Fibroblast of skin of abdomen (primary cell): ENCODE measurements around the gene COQ4.

Experiments used
- DNase-seq: peaks from one replicate; pipeline ENCODE4 v3.0.0-alpha.2; 2013

COQ4 gene

DNA sequence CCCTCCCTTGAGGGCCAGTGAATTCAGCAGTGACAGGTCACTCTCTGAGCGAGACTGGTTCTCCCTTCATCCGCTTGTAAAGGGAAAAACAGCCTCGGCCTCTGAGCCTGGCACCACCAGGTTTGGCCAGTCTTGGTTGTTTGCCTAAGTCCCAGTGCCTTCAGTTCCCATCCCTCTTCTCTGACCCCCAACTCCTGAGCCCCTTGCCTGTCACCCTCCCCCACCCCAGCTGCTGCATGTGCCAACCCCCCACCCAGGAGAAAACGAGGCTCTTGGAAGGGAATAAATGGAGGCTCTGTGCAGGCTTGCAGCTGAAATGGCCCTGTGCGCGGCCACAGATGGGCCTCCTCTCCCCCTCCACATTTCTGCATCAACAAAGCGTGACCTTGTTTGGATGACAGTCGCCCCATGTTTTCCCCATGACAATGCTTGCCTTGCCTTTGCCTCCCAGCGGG lies 51.6 kb downstream of the COQ4 start:
- no peak for DNase-seq

DNA sequence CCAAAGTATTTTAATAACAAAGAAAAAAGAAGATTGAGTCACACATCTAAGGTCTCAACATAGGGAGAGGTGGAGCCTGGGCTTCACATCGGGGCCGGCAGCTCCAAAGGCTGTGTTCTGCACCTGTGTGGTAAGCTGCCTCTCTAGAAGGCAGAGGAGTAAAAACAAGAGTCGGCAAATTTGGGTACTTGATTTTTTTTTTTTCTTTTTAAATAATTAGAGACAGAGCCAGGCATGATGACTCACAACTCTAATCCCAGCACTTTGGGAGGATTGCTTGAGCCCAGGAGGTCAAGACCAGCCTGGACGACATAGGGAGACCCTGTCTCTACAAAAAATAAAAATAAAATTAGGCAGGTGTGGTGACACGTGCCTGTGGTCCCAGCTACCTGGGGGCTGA lies 53.2 kb downstream of the COQ4 start:
- no peak for DNase-seq

DNA sequence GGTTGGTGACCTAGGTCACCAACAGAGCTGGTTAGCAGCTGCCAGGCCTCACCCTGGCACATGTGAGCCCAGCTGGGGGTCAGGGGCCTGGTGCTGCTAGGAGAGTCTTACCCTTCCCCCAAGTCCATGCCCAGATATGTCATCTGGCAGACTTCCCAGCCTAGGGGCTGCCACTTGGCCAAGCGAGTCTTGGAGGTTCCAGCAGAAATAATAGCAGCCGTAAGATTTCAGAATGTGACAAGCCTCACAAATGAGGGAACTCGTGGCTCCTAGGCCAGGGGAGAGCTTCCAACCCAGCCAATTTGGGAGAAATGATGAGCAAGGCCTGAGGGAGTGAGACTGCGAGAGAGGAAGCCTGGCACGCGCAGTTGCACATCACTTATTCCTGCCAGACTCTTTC lies 59.6 kb downstream of the COQ4 start:
- no peak for DNase-seq

DNA sequence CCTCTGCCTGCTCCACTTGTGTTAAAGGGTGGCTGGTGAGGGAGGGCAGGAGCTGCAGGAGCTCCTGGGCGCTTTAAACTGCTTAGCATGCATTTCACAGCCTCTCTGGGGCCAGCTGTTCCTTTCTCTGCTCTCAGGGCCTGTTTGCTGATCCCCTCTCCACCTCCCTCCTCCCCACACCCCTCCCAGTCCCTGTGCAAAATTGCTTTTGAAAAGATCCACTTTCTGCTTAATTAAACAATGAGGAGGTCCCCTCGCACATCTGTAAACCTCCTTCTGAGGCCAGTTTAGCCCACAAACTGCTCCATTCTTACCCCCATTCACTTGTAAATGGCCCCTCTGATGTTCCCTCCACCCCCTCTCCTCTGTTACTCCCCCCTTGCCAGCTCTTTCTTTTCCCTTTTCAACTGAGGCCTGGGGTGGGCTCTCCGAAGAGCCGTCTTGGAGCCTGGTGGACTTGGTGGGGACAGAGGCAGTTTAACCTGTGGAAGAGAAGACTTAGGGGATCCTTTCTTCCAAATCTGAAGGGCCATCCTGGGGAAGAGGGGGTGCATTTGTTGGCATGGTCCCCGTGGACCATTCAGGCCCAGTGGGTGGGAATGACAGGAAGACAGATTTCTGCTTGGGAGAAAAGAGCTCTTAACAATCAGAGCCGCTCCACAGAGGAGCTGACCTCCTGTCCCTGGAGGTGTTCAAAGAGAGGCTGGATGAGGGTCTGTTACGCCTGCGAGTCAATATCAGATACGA lies 60.5 kb downstream of the COQ4 start:
- no peak for DNase-seq
